ENCODE measurements around the gene AKIRIN2. TPM values are rescaled to one million over a fixed set of nuclear protein-coding genes. Genes with fewer than 3 reads are reported as not detected.

Gene AKIRIN2
- total RNA-seq, 4 donors from 2014 or later, result 11.7 to 26.9 (median 16.7) TPM

DNA sequence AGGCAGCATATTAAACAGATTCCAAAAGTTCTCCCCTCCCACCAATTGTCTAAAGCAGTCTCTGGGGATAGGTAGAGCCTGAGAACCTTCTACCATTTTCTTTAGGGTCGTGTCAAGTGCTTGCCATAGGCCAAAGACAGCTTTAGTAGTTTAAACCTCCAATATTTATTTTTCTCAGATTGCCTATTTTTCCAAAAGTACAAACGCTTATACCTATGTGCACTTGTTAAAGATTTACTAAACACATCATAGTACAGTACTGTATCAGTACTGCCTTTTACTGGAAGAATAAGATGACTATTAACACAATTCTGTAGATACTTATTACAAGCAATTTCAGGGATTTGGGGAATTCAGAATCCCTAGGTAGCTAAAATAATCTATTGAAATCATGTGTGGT lies 29.4 kb downstream of the AKIRIN2 start:
- 92 to 94% methylated on average over 2 of the region's 2 CpGs for WGBS, 2 donors (ENCODE audit: low coverage in 1 of 2)
- H3K27me3 ChIP-seq, result no peaks in the 10 kb centered on the region
- H3K36me3 ChIP-seq, result peaks cover 0 to 81% of the 10 kb centered on the region in 2 donors
- ATAC-seq, result no peak
- H3K27ac ChIP-seq, result no peak overlapping the region
- TF ChIP-seq, protein P1, sequence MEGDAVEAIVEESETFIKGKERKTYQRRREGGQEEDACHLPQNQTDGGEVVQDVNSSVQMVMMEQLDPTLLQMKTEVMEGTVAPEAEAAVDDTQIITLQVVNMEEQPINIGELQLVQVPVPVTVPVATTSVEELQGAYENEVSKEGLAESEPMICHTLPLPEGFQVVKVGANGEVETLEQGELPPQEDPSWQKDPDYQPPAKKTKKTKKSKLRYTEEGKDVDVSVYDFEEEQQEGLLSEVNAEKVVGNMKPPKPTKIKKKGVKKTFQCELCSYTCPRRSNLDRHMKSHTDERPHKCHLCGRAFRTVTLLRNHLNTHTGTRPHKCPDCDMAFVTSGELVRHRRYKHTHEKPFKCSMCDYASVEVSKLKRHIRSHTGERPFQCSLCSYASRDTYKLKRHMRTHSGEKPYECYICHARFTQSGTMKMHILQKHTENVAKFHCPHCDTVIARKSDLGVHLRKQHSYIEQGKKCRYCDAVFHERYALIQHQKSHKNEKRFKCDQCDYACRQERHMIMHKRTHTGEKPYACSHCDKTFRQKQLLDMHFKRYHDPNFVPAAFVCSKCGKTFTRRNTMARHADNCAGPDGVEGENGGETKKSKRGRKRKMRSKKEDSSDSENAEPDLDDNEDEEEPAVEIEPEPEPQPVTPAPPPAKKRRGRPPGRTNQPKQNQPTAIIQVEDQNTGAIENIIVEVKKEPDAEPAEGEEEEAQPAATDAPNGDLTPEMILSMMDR (IDR thresholded peaks at IDR 0.05), result no peak
- TF ChIP-seq EP300 (IDR thresholded peaks at IDR 0.05), result no peak
- TF ChIP-seq POLR2AphosphoS5 (IDR thresholded peaks at IDR 0.05), result no peak
- no peak for TF ChIP-seq POLR2A (IDR thresholded peaks at IDR 0.05)
- H3K4me1 ChIP-seq, result peaks cover 0 to 19% (median 0%) of the 10 kb centered on the region in 3 donors
- no peak overlapping the region for H3K4me3 ChIP-seq
- H3K9me3 ChIP-seq, result no peaks in the 10 kb centered on the region

DNA sequence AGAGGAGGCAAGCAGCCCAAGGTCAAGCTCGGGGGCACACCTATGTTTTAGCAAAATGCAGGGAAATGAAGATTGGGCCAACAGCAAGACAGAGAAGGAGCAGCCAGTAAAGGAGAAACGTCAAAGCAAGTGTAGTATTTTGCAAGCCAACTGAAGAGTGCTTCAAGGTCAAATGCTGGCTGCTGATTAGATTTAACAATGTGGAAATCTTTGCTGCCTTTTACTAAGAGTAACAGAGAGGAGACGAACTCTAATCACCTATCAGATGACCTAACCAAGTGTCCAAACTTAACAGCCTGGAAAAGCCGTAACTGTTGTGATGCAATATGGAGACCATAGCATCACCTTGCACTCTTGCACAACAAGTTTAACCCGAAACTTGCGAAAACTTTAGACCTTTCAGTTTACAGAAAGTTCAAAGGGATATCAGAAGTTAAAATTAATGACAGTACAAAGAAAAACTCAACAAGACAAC lies 30.4 kb downstream of the AKIRIN2 start:
- no peak overlapping the region for H3K4me3 ChIP-seq
- WGBS, 2 donors (ENCODE audit: low coverage in 1 of 2), result 78 to 91% methylated on average over 6 of the region's 6 CpGs
- no peaks in the 10 kb centered on the region for H3K27me3 ChIP-seq
- TF ChIP-seq, protein P1 (IDR thresholded peaks at IDR 0.05), result no peak
- no peaks in the 10 kb centered on the region for H3K9me3 ChIP-seq
- H3K27ac ChIP-seq, result no peak overlapping the region
- ATAC-seq, result no peak
- H3K4me1 ChIP-seq, result peaks cover 0 to 19% (median 0%) of the 10 kb centered on the region in 3 donors
- H3K36me3 ChIP-seq, result peaks cover 0 to 75% of the 10 kb centered on the region in 2 donors

DNA sequence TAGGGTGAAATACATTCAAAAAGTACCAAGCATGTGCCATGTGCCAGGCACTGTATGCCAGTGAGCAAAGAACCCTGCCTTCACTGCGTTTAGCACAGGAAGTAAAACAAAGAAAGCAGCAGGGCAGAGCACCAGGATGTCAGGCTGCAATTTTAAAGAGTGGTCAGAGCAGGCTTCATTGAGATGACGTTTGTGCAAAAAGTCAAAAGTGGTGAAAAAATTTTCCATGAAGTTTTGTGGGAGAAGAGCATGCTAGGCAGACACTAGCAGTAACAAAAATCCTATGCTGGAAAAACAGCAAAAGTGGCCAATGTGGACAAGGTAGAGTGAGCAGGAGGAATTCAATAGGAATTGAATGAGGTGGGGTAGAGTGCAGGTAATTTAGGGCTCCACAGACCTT lies 31.3 kb downstream of the AKIRIN2 start:
- Histone ChIP-seq H3K4me1 (peaks cover 0 to 19% (median 0%) of the 10 kb centered on the region in 3 donors), H3K9me3 (no peaks in the 10 kb centered on the region), H3K27ac (no peak overlapping the region), H3K36me3 (peaks cover 0 to 71% of the 10 kb centered on the region in 2 donors), H3K27me3 (no peaks in the 10 kb centered on the region), H3K4me3 (no peak overlapping the region)
- TF ChIP-seq POLR2A (IDR thresholded peaks at IDR 0.05) (no peak), EP300 (IDR thresholded peaks at IDR 0.05) (no peak), POLR2AphosphoS5 (IDR thresholded peaks at IDR 0.05) (no peak)
- TF ChIP-seq, protein P1 (IDR thresholded peaks at IDR 0.05), result no peak
- WGBS, 2 donors (ENCODE audit: low coverage in 1 of 2), result 17 to 41% methylated on average over 2 of the region's 2 CpGs
- no peak for ATAC-seq

DNA sequence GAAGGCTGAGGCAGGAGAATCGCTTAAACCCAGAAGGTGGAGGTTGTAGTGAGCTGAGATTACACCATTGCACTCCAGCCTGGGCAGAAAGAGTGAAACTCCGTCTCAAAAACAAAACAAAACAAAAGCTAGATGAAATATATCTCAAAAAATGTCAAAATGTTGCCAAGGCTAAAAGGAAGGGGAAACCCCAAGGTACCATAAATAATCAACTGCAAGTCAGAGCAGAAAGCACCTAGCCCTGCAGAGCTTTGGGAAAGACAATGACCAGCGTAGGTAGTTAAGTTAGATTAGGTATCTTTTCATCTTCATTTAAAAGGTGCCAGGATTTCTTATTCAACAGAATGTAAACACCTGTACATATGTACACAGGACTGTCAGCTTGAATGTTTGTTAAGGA lies 33.0 kb downstream of the AKIRIN2 start:
- Histone ChIP-seq H3K4me3 (no peak overlapping the region), H3K36me3 (peaks cover 0 to 61% of the 10 kb centered on the region in 2 donors), H3K27me3 (no peaks in the 10 kb centered on the region), H3K27ac (no peak overlapping the region), H3K9me3 (no peaks in the 10 kb centered on the region), H3K4me1 (peaks cover 0 to 8% (median 0%) of the 10 kb centered on the region in 3 donors)
- ATAC-seq, result no peak
- 50 to 60% methylated on average over 2 to 3 of the region's 3 CpGs for WGBS, 2 donors (ENCODE audit: low coverage in 1 of 2)
- TF ChIP-seq POLR2A (IDR thresholded peaks at IDR 0.05) (no peak), POLR2AphosphoS5 (IDR thresholded peaks at IDR 0.05) (no peak), EP300 (IDR thresholded peaks at IDR 0.05) (no peak)
- TF ChIP-seq, protein P1 (IDR thresholded peaks at IDR 0.05), result no peak

DNA sequence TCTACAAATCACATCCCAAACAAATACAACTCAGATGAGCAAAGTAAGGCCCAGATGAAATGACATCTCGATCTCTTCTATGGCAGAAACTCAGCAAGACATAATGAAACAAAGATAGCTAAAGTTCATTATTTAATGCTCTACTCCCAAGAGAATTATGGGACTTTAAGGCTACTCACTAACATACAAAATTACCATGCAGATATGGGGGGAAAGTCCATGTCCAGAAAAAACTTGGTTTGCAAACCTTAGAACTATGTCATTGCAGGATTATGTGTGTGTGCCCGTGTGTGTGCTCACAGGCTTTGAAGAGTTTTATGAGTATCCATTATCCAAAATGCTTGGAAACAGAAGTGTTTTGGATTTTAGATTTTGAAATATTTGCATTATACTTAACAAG lies 34.0 kb downstream of the AKIRIN2 start:
- no peaks in the 10 kb centered on the region for H3K27me3 ChIP-seq
- ATAC-seq, result no peak
- H3K27ac ChIP-seq, result no peak overlapping the region
- no peak for TF ChIP-seq POLR2A (IDR thresholded peaks at IDR 0.05)
- TF ChIP-seq EP300 (IDR thresholded peaks at IDR 0.05), result no peak
- no peak for TF ChIP-seq POLR2AphosphoS5 (IDR thresholded peaks at IDR 0.05)
- TF ChIP-seq, protein P1 (IDR thresholded peaks at IDR 0.05), result no peak
- WGBS, 2 donors (ENCODE audit: low coverage in 1 of 2), result 85 to 89% methylated on average over 2 of the region's 2 CpGs
- no peak overlapping the region for H3K4me3 ChIP-seq
- H3K36me3 ChIP-seq, result peaks cover 0 to 52% of the 10 kb centered on the region in 2 donors
- H3K4me1 ChIP-seq, result peaks cover 0 to 7% (median 0%) of the 10 kb centered on the region in 3 donors
- no peaks in the 10 kb centered on the region for H3K9me3 ChIP-seq
